ENCODE data around the gene DENND2A. TPM values are rescaled to one million over a fixed set of nuclear protein-coding genes. Genes with fewer than 3 reads are reported as not detected.

DENND2A gene
- total RNA-seq, 1 donor from 2014 or later = 7.2 TPM

- DNase-seq (ENCODE audit: low spot score) = no peak
- intact Hi-C loops (cut with DNase I) = no loop called here
These were observed 35.9 kb downstream of the DENND2A start for GRCh38 chr7:140604760-140605159.

GRCh38 chr7:140604076-140604475 lies 36.5 kb downstream of the DENND2A start:
- intact Hi-C loops (cut with DNase I) = no loop called here
- no peak for DNase-seq (ENCODE audit: low spot score)

- intact Hi-C loops (cut with DNase I) = no loop called here
- no peak for DNase-seq (ENCODE audit: low spot score)
These were observed 38.9 kb downstream of the DENND2A start for GRCh38 chr7:140601566-140602174.

GRCh38 chr7:140600341-140600740 lies 40.3 kb downstream of the DENND2A start:
- intact Hi-C loops (cut with DNase I) = no loop called here
- DNase-seq (ENCODE audit: low spot score) = no peak

GRCh38 chr7:140597428-140597949 lies 43.1 kb downstream of the DENND2A start:
- no peak for DNase-seq (ENCODE audit: low spot score)
- intact Hi-C loops (cut with DNase I) = loop anchor here (5.0 to 10.0 kb wide), 2 partner anchors 40 to 63 kb away; no protein-coding TSS in a partner anchor

- no peak for DNase-seq (ENCODE audit: low spot score)
- intact Hi-C loops (cut with DNase I) = loop anchor here (5.0 to 10.0 kb wide), 2 partner anchors 41 to 62 kb away; no protein-coding TSS in a partner anchor
These were observed 43.8 kb downstream of the DENND2A start for GRCh38 chr7:140596519-140597427.

- DNase-seq (ENCODE audit: low spot score) = no peak
- intact Hi-C loops (cut with DNase I) = loop anchor here (5.0 to 10.0 kb wide), 2 partner anchors 42 to 61 kb away; no protein-coding TSS in a partner anchor
These were observed 45.0 kb downstream of the DENND2A start for GRCh38 chr7:140595468-140596092.

GRCh38 chr7:140594131-140594691 lies 46.4 kb downstream of the DENND2A start:
- intact Hi-C loops (cut with DNase I) = loop anchor here (10.0 kb wide), 1 partner anchor 59 kb away; no protein-coding TSS in a partner anchor
- no peak for DNase-seq (ENCODE audit: low spot score)

GRCh38 chr7:140593672-140593982 lies 47.0 kb downstream of the DENND2A start:
- no peak for DNase-seq (ENCODE audit: low spot score)
- intact Hi-C loops (cut with DNase I) = loop anchor here (10.0 kb wide), 1 partner anchor 59 kb away; no protein-coding TSS in a partner anchor

GRCh38 chr7:140592964-140593671 lies 47.5 kb downstream of the DENND2A start:
- DNase-seq (ENCODE audit: low spot score) = no peak
- intact Hi-C loops (cut with DNase I) = loop anchor here (10.0 kb wide), 1 partner anchor 58 kb away; no protein-coding TSS in a partner anchor

- DNase-seq (ENCODE audit: low spot score) = no peak
- intact Hi-C loops (cut with DNase I) = loop anchor here (10.0 kb wide), 1 partner anchor 57 kb away; no protein-coding TSS in a partner anchor
These were observed 49.3 kb downstream of the DENND2A start for GRCh38 chr7:140591180-140591902.

GRCh38 chr7:140587243-140587642 lies 53.4 kb downstream of the DENND2A start:
- intact Hi-C loops (cut with DNase I) = no loop called here
- no peak for DNase-seq (ENCODE audit: low spot score)

- DNase-seq (ENCODE audit: low spot score) = no peak
- intact Hi-C loops (cut with DNase I) = no loop called here
These were observed 54.1 kb downstream of the DENND2A start for GRCh38 chr7:140586516-140586915.

GRCh38 chr7:140585333-140585732 lies 55.3 kb downstream of the DENND2A start:
- DNase-seq (ENCODE audit: low spot score) = no peak
- intact Hi-C loops (cut with DNase I) = no loop called here

- intact Hi-C loops (cut with DNase I) = no loop called here
These were observed 56.3 kb downstream of the DENND2A start for GRCh38 chr7:140584195-140584851.

GRCh38 chr7:140581411-140581810 lies 59.2 kb downstream of the DENND2A start:
- DNase-seq (ENCODE audit: low spot score) = no peak
- intact Hi-C loops (cut with DNase I) = no loop called here

More at GRCh38 chr7:140584195-140584851, 56.3 kb downstream of the DENND2A start:
- no peak for DNase-seq (ENCODE audit: low spot score)

- DNase-seq (ENCODE audit: low spot score) = no peak
- intact Hi-C loops (cut with DNase I) = no loop called here
These were observed 63.0 kb downstream of the DENND2A start for GRCh38 chr7:140577651-140578050.

GRCh38 chr7:140576589-140576988 lies 64.0 kb downstream of the DENND2A start:
- intact Hi-C loops (cut with DNase I) = no loop called here
- no peak for DNase-seq (ENCODE audit: low spot score)

Measured in cardiac septum (tissue), 1 donor.